ENCODE data around the gene ZFR2.

Gene ZFR2

GRCh38 chr19:3788996-3789778 is 79.7 kb downstream of the ZFR2 start:
- DNase-seq (ENCODE audit: low read depth, low spot score), result no peak

DNA sequence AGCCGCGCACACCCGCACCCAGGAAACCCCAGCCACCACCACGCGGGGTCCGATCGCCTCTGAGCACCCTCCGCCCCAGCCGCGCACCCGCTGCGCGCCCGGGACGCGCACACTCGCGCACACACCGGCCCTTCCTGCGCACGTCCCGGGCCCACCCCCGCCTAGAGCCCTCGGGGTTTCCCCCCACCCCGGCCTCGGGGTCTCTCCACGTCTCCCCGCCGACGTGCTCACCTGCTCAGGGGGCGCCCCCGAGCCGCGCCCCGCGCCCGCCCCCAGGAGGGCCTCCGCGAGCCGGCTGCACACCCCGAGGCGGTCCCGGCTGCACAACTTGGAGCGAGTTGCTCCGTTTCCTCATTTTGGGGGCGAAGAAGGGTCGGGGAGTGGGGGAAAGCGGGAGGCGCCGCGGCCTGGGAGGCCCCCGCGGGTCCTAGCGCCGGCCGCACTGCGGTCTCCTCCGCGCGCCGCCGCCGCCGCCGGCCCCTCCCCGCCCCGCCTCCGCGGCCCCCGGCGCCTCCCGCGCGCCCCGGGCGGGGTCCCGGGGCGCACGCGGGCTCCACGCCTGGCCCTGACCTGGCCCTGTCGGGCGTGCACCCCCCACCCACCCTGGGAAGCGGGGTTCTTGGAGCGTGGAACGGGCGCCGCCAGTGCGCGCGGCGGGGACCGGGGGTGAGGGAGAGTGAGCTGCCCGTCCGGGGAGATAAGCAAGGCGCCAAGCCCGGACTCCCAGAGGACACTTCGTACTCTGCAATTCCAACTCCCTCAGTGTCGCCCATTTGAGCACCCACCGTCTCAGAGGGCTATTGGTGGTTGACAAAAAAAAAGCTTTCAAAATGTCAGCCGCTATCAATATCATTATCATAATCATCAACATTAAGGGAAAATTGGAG is 82.7 kb downstream of the ZFR2 start, which contains the start of gene MATK:
TSS of gene MATK (minus strand) at position 444 of the 887 bp plus-strand sequence. CDS start 1,246 bp downstream, outside the sequence.
- no peak for DNase-seq (ENCODE audit: low read depth, low spot score)

GRCh38 chr19:3785451-3785937 is 83.3 kb downstream of the ZFR2 start:
- DNase-seq (ENCODE audit: low read depth, low spot score), result no peak

GRCh38 chr19:3784607-3785450 is 84.0 kb downstream of the ZFR2 start:
- DNase-seq (ENCODE audit: low read depth, low spot score), result no peak

DNA sequence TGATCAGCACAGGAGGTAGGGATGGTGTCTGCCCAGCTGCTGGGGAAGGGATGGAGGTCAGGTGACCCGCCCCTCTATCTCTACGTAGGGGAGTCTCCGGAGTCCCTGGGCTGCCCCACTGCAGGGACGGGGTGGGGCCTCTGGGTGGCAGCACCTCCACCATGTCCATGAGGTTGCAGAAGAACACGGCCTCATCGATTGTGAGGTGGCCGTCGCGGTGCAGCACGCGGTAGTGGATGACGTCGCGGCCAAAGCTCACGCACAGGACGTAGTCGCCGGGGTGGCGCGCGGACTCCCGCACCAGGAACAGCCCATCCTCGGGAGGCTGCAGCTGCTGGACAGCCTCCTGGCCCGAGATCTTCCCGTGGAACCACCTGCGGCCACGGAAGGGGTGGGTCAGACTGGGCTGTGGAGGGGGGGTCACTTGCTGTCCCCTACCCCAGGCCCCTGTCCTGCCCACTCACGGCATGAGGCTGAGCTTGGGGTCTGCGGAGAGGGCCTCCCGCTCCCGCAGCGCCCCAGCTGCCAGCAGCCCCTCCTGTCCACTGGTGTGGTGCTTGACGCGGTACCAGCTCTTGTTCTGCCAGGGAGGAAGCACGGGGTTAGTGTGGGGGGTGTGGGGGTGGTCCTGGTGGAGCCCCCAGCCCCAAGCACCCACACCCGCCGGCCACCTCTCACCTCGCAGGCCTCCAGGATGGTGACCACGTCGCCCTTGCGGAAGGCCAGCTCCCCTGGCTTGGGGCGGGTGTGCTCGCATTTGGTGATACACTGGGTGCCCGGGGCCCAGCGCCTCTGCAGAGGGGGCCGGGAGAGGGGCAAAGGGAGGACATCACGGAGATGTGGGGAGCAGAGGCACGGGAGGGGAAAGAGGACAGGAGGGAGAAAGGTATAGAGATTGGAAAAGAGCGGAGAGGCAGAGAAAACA is 84.9 kb downstream of the ZFR2 start:
- DNase-seq (ENCODE audit: low read depth, low spot score), result no peak

DNA sequence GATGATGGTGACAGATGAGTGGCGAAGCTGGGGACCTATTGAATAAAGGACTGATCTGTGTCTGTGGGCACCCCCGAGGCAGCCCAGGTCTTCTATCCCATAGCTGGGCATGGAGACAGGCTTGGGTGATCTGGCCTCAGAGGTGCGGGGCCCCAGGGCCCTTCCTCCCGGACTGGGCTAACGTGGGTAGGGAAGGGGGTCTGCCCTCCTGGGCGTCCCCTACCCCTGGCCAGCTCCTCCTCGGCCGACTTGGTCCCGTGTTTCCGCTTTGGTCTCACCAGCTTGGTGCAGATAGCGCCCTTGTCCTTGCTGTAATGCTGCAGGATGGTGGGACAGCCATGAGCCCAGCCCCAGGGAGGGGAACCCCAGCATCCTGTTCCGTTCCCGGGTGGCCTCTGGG is 85.9 kb downstream of the ZFR2 start:
- DNase-seq (ENCODE audit: low read depth, low spot score), result no peak

- DNase-seq (ENCODE audit: low read depth, low spot score), result no peak
Measured at GRCh38 chr19:3782330-3782729, 86.5 kb downstream of the ZFR2 start.

DNA sequence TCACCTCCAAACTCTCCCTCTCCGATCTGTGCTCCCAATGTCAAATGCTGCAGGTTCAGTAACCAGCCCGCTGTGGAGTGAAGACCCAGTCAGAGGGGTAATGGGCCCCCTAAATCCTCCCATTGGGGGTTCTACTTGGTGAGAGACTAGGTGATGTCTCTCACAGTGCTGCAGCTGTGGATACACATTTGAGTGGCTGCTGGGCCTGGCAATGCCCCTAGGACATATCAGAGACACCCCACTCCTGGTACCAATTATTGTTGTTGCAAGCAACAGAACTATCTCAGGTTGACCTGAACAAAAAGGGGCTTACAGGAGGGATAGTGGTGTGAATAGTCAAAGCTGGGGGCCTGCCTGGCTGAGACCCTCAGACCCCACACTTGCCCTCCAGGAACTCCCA is 87.2 kb downstream of the ZFR2 start:
- no peak for DNase-seq (ENCODE audit: low read depth, low spot score)

DNA sequence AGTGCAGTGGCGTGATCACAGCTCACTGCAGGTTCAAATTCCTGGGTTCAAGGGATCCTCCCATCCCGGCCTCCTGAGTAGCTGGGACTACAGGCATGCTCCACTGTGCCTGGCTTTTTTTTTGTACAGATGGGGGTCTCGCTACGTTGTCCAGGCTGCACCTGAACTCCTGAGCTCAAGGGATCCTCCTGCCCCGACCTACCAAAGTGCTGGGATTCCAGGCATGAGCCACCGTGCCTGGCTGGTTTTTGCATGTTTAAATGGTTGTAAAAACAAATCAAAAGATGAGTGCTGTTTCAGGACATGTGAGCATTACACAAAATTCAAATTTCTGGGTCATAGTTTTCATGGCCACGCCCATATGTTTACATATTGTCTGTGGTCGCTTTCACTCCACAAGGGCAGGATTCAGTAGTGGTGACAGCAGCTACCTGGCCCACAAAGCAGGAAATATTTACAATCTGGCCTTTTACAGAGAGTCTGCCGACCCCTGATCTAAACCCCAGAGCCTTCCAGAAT is 88.0 kb downstream of the ZFR2 start:
- DNase-seq (ENCODE audit: low read depth, low spot score), result no peak

- no peak for DNase-seq (ENCODE audit: low read depth, low spot score)
Measured at GRCh38 chr19:3778899-3779723, 89.7 kb downstream of the ZFR2 start.

- no peak for DNase-seq (ENCODE audit: low read depth, low spot score)
Measured at GRCh38 chr19:3778104-3778867, 90.6 kb downstream of the ZFR2 start.

DNA sequence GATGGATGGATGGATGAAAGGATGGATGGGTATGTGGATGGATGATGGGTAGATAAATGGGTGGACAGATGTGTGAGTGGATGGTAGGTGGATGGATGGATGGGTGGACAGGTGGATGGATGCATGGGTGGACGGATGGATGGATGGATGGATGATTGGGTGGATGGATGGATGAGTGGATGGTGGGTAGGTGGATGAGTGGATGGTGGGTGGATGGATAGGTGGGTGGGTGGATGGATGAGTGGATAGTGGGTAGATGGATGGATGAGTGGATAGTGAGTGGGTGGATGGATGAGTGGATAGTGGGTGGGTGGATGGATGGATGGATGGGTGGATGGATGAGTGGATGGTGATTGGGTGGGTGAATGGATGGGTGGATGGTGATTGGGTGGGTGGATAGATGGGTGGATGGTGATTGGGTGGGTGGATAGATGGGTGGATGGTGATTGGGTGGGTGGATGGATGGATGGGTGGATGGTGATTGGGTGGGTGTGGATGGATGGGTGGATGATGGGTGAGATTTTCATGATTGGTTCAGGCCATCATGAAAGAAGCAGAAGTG is 92.3 kb downstream of the ZFR2 start:
- no peak for DNase-seq (ENCODE audit: low read depth, low spot score)

DNA sequence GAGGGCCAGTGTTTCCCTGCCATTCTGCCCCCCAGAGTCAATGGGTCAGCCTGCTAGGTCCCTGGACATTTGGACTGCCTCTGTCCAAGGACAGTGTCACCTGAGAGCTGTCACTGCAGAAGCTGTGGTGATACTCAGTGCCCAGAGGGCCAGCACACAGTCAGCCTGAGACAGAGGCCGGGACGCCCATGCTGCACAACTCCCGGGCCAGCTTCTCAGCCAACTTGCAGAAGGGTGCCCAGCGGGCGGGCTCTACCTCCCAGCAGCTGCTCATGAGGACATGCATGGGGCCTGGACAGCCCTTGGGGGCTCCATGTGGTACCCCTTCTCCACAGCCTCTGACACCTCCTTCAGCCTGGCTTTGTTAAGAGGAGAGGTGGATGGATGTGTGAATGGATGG is 93.0 kb downstream of the ZFR2 start:
- no peak for DNase-seq (ENCODE audit: low read depth, low spot score)

GRCh38 chr19:3775374-3775711 is 93.5 kb downstream of the ZFR2 start:
- DNase-seq (ENCODE audit: low read depth, low spot score), result no peak

- no peak for DNase-seq (ENCODE audit: low read depth, low spot score)
Measured at GRCh38 chr19:3774621-3775373, 94.0 kb downstream of the ZFR2 start.

GRCh38 chr19:3773814-3774515 is 94.9 kb downstream of the ZFR2 start:
- no peak for DNase-seq (ENCODE audit: low read depth, low spot score)

GRCh38 chr19:3771906-3772455 is 96.9 kb downstream of the ZFR2 start, which contains the start of gene RAX2:
Gene RAX2, minus strand, starts transcription at chr19:3772228. Its CDS starts 486 bp downstream, at chr19:3771742.
- DNase-seq (ENCODE audit: low read depth, low spot score), result no peak
